Glutamatergic neuron (in vitro differentiated cells): ENCODE results near the gene TMEM232. TPM values are rescaled to one million over a fixed set of nuclear protein-coding genes. Genes with fewer than 3 reads are reported as not detected.

Source experiments
- DNase-seq: peaks from one replicate; pipeline ENCODE4 v3.0.0; 2022
- H3K27ac Mint-ChIP-seq: one replicate; pipeline ENCODE4 v1.8.0; 2020; ENCODE audit warnings: mild to moderate bottlenecking, mixed read lengths, inconsistent platforms; ENCODE audit not compliant: unreplicated experiment
- H3K27me3 Mint-ChIP-seq: one replicate; pipeline ENCODE4 v1.8.0; 2020; ENCODE audit warnings: mild to moderate bottlenecking, moderate library complexity, mixed read lengths, inconsistent platforms; ENCODE audit not compliant: unreplicated experiment
- H3K36me3 Mint-ChIP-seq: one replicate; pipeline ENCODE4 v1.8.0; 2020; ENCODE audit warnings: mild to moderate bottlenecking, mixed read lengths, inconsistent platforms; ENCODE audit not compliant: unreplicated experiment
- H3K4me1 Mint-ChIP-seq: one replicate; pipeline ENCODE4 v1.8.0; 2020; ENCODE audit warnings: mild to moderate bottlenecking, low read depth, mixed read lengths, inconsistent platforms; ENCODE audit not compliant: unreplicated experiment
- H3K4me3 Mint-ChIP-seq: one replicate; pipeline ENCODE4 v1.8.0; 2020; ENCODE audit warnings: mild to moderate bottlenecking, mixed read lengths, inconsistent platforms; ENCODE audit not compliant: unreplicated experiment
- H3K9me3 Mint-ChIP-seq: one replicate; pipeline ENCODE4 v1.8.0; 2020; ENCODE audit warnings: mild to moderate bottlenecking, moderate library complexity, mixed read lengths, inconsistent platforms; ENCODE audit not compliant: unreplicated experiment
- CTCF ChIP-seq: fragments of 200-600 bp; sonication (generic); IDR thresholded peaks from one replicate; pipeline ENCODE4 v1.5.0; 2021; ENCODE audit not compliant: partially characterized antibody, unreplicated experiment
- total RNA-seq: library from RNA; stranded (reverse); fragmentation: NEBNext Ultra II Directional; extraction: Animal tissue kit (Norgen Biotek cat#: 25700); gene quantifications from one replicate; pipeline ENCODE4 v1.2.1, GENCODE V29; 2021; ENCODE audit not compliant: unreplicated experiment

TMEM232 gene
- total RNA-seq, 1 donor from 2014 or later, result 5.3 TPM

DNA sequence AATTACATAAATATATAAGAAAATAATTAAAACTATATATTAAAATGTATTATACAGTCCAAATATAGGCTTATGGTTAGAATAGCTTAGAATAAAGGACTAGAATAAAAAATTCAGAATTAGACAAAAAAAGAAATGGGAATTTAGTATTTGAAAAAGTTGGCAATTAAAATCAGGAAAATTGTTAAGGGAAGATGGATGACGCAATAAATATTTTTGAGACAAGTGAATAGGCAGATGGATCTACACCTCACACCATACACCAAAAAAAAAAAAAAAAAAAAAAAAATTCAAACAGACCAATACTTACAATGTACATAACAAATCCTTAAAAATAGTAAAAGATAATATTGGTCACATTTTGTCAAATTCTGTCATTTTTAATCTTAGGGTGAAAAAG lies 200.7 kb downstream of the TMEM232 start:
- Mint-ChIP-seq H3K27me3 (no peaks in the 10 kb centered on the region), H3K4me1 (no peaks in the 10 kb centered on the region), H3K4me3 (no peak overlapping the region), H3K9me3 (no peaks in the 10 kb centered on the region), H3K27ac (no peak overlapping the region), H3K36me3 (no peaks in the 10 kb centered on the region)
- no peak for DNase-seq
- no peak for TF ChIP-seq CTCF

GRCh38 chr5:110517396-110517795 lies 209.1 kb downstream of the TMEM232 start:
- no peak overlapping the region for H3K4me3 Mint-ChIP-seq
- no peaks in the 10 kb centered on the region for H3K9me3 Mint-ChIP-seq
- no peak for TF ChIP-seq CTCF
- no peaks in the 10 kb centered on the region for H3K36me3 Mint-ChIP-seq
- H3K4me1 Mint-ChIP-seq, result peaks cover 8% of the 10 kb centered on the region
- DNase-seq, result no peak
- no peaks in the 10 kb centered on the region for H3K27me3 Mint-ChIP-seq
- H3K27ac Mint-ChIP-seq, result no peak overlapping the region

DNA sequence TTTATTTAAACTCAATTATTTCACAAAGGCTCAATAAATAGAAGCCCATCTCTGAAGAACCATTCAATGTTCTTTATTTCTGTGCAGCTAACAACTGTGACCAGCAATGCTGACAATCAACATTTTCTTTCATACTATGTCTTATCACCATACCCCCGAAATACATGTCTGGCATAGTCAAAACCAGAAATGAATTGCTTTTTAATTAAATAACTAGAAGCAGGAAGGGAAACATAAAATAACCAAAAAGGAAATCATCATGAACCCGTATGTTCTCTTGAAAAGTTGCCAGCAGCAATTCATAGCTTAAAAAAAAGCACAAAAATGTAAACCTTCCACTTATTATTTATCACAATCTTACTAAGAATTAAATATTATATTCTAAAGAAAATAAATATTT lies 212.4 kb downstream of the TMEM232 start:
- no peaks in the 10 kb centered on the region for H3K27me3 Mint-ChIP-seq
- no peaks in the 10 kb centered on the region for H3K9me3 Mint-ChIP-seq
- TF ChIP-seq CTCF, result no peak
- peaks cover 8% of the 10 kb centered on the region for H3K4me1 Mint-ChIP-seq
- H3K36me3 Mint-ChIP-seq, result no peaks in the 10 kb centered on the region
- H3K4me3 Mint-ChIP-seq, result no peak overlapping the region
- DNase-seq, result no peak
- no peak overlapping the region for H3K27ac Mint-ChIP-seq

- no peak for DNase-seq
- H3K36me3 Mint-ChIP-seq, result no peaks in the 10 kb centered on the region
- no peak overlapping the region for H3K27ac Mint-ChIP-seq
- TF ChIP-seq CTCF, result no peak
- H3K9me3 Mint-ChIP-seq, result no peaks in the 10 kb centered on the region
- H3K4me1 Mint-ChIP-seq, result no peaks in the 10 kb centered on the region
- H3K27me3 Mint-ChIP-seq, result peaks cover under 1% of the 10 kb centered on the region
- H3K4me3 Mint-ChIP-seq, result no peak overlapping the region
Observed at GRCh38 chr5:110512266-110512665, 214.2 kb downstream of the TMEM232 start.

- Mint-ChIP-seq H3K27ac (no peak overlapping the region), H3K4me3 (no peak overlapping the region), H3K4me1 (no peaks in the 10 kb centered on the region), H3K36me3 (no peaks in the 10 kb centered on the region), H3K27me3 (peaks cover 2% of the 10 kb centered on the region), H3K9me3 (no peaks in the 10 kb centered on the region)
- no peak for TF ChIP-seq CTCF
- DNase-seq, result no peak
Observed at GRCh38 chr5:110510146-110510545, 216.3 kb downstream of the TMEM232 start.
